Measurements from ENCODE around the gene UNC119. TPM values are rescaled to one million over a fixed set of nuclear protein-coding genes. Genes with fewer than 3 reads are reported as not detected.
A peak's percentile ranks its signal among the peaks of the same experiment; 100 is the strongest.

Gene UNC119
- total RNA-seq, 2 donors from 2014 or later = 25.7 to 29.3 TPM

GRCh38 chr17:28551421-28552175, 826 bp downstream of the UNC119 start:
- TF ChIP-seq POLR2A (IDR thresholded peaks at IDR 0.05) = no peak
- TF ChIP-seq CTCF (IDR thresholded peaks at IDR 0.05) = no peak
- 13 to 14% methylated on average over 10 of the region's 10 CpGs for WGBS, 2 donors
- Histone ChIP-seq H3K36me3 (replicated peaks in 1 of 2; ENCODE audit: insufficient read depth in 1 of 2, low read depth in 2 of 2) (peaks cover 0 to 9% of the 10 kb centered on the region in 2 donors), H3K9me3 (no peaks in the 10 kb centered on the region), H3K4me1 (peaks cover 31% of the 10 kb centered on the region), H3K4me3 (peak overlapping the region; percentile 20 to 69), H3K27ac (peak overlapping the region in 2 of 4 donors; percentile 53 to 66), H3K27me3 (no peaks in the 10 kb centered on the region)
- peak; percentile 18 for ATAC-seq
- intact Hi-C loops (cut with DNase I) = no loop called here
- peak in 1 of 4 donors; percentile 31 for DNase-seq

- Histone ChIP-seq H3K4me1 (peaks cover 31% of the 10 kb centered on the region), H3K27me3 (no peaks in the 10 kb centered on the region), H3K27ac (no peak overlapping the region), H3K4me3 (no peak overlapping the region), H3K9me3 (no peaks in the 10 kb centered on the region), H3K36me3 (replicated peaks in 1 of 2; ENCODE audit: insufficient read depth in 1 of 2, low read depth in 2 of 2) (peaks cover 0 to 6% of the 10 kb centered on the region in 2 donors)
- no peak for DNase-seq
- intact Hi-C loops (cut with DNase I) = no loop called here
- no peak for ATAC-seq
- TF ChIP-seq POLR2A (IDR thresholded peaks at IDR 0.05) (no peak), CTCF (IDR thresholded peaks at IDR 0.05) (no peak)
- WGBS, 2 donors = no CpG with 5 or more reads among the region's 1 CpG
These were observed 1.6 kb downstream of the UNC119 start for GRCh38 chr17:28550858-28551257.

GRCh38 chr17:28549236-28550132, 2.9 kb downstream of the UNC119 start:
- whole genome bisulfite sequencing, 2 donors = 78 to 92% methylated on average over 3 of the region's 3 CpGs
- intact Hi-C loops (cut with DNase I) = no loop called here
- Histone ChIP-seq H3K9me3 (no peaks in the 10 kb centered on the region), H3K36me3 (replicated peaks in 1 of 2; ENCODE audit: insufficient read depth in 1 of 2, low read depth in 2 of 2) (no peaks in the 10 kb centered on the region), H3K4me1 (peaks cover 31% of the 10 kb centered on the region), H3K27me3 (no peaks in the 10 kb centered on the region), H3K4me3 (no peak overlapping the region), H3K27ac (no peak overlapping the region)
- ATAC-seq (no peak), DNase-seq (peak in 2 of 4 donors; percentile 30 to 38)
- TF ChIP-seq POLR2A (IDR thresholded peaks at IDR 0.05) = no peak
- TF ChIP-seq CTCF (IDR thresholded peaks at IDR 0.05) = no peak

- H3K27ac ChIP-seq = no peak overlapping the region
- no peak for ATAC-seq
- no peaks in the 10 kb centered on the region for H3K27me3 ChIP-seq
- H3K4me3 ChIP-seq = no peak overlapping the region
- DNase-seq = no peak
- no peaks in the 10 kb centered on the region for H3K9me3 ChIP-seq
- WGBS, 2 donors = 74 to 76% methylated on average over 6 of the region's 6 CpGs
- H3K36me3 ChIP-seq (replicated peaks in 1 of 2; ENCODE audit: insufficient read depth in 1 of 2, low read depth in 2 of 2) = no peaks in the 10 kb centered on the region
- H3K4me1 ChIP-seq = peaks cover 26% of the 10 kb centered on the region
- no peak for TF ChIP-seq POLR2A (IDR thresholded peaks at IDR 0.05)
- intact Hi-C loops (cut with DNase I) = no loop called here
These were observed 3.9 kb downstream of the UNC119 start for GRCh38 chr17:28548417-28549130.

Data from body of pancreas (tissue), 4 donors.